ENCODE results near the gene FMNL1. TPM values are rescaled to one million over a fixed set of nuclear protein-coding genes. Genes with fewer than 3 reads are reported as not detected.

Gene FMNL1
- total RNA-seq, 1 donor from 2014 or later, result 2.4 TPM

GRCh38 chr17:45172541-45173286, 49.0 kb upstream of the FMNL1 start:
- Mint-ChIP-seq H3K4me3 (peak overlapping the region; percentile 38), H3K27me3 (ENCODE audit: insufficient read depth, low read depth) (peaks cover 10% of the 10 kb centered on the region), H3K4me1 (peaks cover 33% of the 10 kb centered on the region), H3K27ac (peak overlapping the region; percentile 94), H3K36me3 (peaks cover 4% of the 10 kb centered on the region), H3K9me3 (no peaks in the 10 kb centered on the region)
- H3K9me3 ChIP-seq (ENCODE audit: low read depth), result no peaks in the 10 kb centered on the region
- peaks cover 34% of the 10 kb centered on the region for H3F3A ChIP-seq (ENCODE audit: low read depth)
- H3K4me2 ChIP-seq, result peak overlapping the region; percentile 57
- H3K9ac ChIP-seq, result no peak overlapping the region
- no peaks in the 10 kb centered on the region for H3K27me3 ChIP-seq
- no peak overlapping the region for H3K4me3 ChIP-seq
- H3K36me3 ChIP-seq, result no peaks in the 10 kb centered on the region
- DNase-seq (ENCODE audit: low spot score), result peak; percentile 62
- peaks cover 25% of the 10 kb centered on the region for H3K4me1 ChIP-seq
- H3K27ac ChIP-seq, result peak overlapping the region; percentile 90
- no peaks in the 10 kb centered on the region for H4K20me1 ChIP-seq (ENCODE audit: low read depth)
- H3K79me2 ChIP-seq (ENCODE audit: low read depth), result no peaks in the 10 kb centered on the region
- no peak for TF ChIP-seq CTCF (IDR thresholded peaks at IDR 0.05)
- TF ChIP-seq EZH2 (IDR thresholded peaks at IDR 0.05), result no peak
- H2AFZ ChIP-seq (replicated peaks), result peak overlapping the region; percentile 55

- Histone ChIP-seq H3K79me2 (ENCODE audit: low read depth) (no peaks in the 10 kb centered on the region), H3K9ac (no peak overlapping the region), H3K4me3 (no peak overlapping the region), H3K27ac (no peak overlapping the region), H3K9me3 (ENCODE audit: low read depth) (no peaks in the 10 kb centered on the region), H3K4me1 (peaks cover 25% of the 10 kb centered on the region), H3K27me3 (no peaks in the 10 kb centered on the region), H2AFZ (replicated peaks) (no peak overlapping the region), H3K36me3 (no peaks in the 10 kb centered on the region), H4K20me1 (ENCODE audit: low read depth) (no peaks in the 10 kb centered on the region), H3F3A (ENCODE audit: low read depth) (peaks cover 29% of the 10 kb centered on the region), H3K4me2 (no peak overlapping the region)
- Mint-ChIP-seq H3K27me3 (ENCODE audit: insufficient read depth, low read depth) (peaks cover 10% of the 10 kb centered on the region), H3K4me3 (no peak overlapping the region), H3K9me3 (no peaks in the 10 kb centered on the region), H3K36me3 (no peaks in the 10 kb centered on the region), H3K27ac (no peak overlapping the region), H3K4me1 (peaks cover 26% of the 10 kb centered on the region)
- DNase-seq (ENCODE audit: low spot score), result no peak
- no peak for TF ChIP-seq EZH2 (IDR thresholded peaks at IDR 0.05)
- no peak for TF ChIP-seq EZH2phosphoT487 (IDR thresholded peaks at IDR 0.05)
- no peak for TF ChIP-seq CTCF (IDR thresholded peaks at IDR 0.05)
These were observed 45.9 kb upstream of the FMNL1 start for GRCh38 chr17:45175759-45176115.

DNA sequence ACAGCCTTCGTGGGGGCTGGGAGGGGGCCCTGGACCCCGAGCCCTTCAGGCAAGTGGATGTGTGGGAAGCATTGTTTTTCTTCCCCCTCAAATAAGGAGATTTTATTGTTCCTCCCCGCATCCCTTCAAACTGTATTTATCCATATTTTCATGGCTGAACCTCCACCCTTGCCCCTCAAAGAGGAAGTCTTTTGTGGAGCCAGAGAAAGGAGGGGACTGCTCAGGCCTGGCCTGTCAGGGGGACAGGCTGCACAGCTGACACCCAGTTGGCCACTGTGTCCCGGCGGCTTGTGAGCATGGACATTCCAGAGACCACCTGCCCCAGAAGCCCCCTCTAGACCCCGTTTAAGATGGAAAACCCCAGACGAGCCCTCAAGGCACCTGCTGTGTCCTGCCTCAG, 44.1 kb upstream of the FMNL1 start:
- no peaks in the 10 kb centered on the region for H3K9me3 ChIP-seq (ENCODE audit: low read depth)
- no peaks in the 10 kb centered on the region for H3K9me3 Mint-ChIP-seq

More for the DNA sequence above, 44.1 kb upstream of the FMNL1 start:
- Mint-ChIP-seq H3K36me3 (no peaks in the 10 kb centered on the region), H3K27me3 (ENCODE audit: insufficient read depth, low read depth) (peaks cover 7% of the 10 kb centered on the region), H3K4me1 (peaks cover 9% of the 10 kb centered on the region), H3K4me3 (no peak overlapping the region), H3K27ac (no peak overlapping the region)
- Histone ChIP-seq H3K79me2 (ENCODE audit: low read depth) (no peaks in the 10 kb centered on the region), H3K4me1 (peaks cover 7% of the 10 kb centered on the region), H3F3A (ENCODE audit: low read depth) (peaks cover 12% of the 10 kb centered on the region), H3K36me3 (no peaks in the 10 kb centered on the region), H3K27me3 (no peaks in the 10 kb centered on the region), H3K4me3 (no peak overlapping the region), H3K9ac (no peak overlapping the region), H4K20me1 (ENCODE audit: low read depth) (no peaks in the 10 kb centered on the region), H3K27ac (no peak overlapping the region), H2AFZ (replicated peaks) (no peak overlapping the region), H3K4me2 (no peak overlapping the region)
- no peak for TF ChIP-seq EZH2phosphoT487 (IDR thresholded peaks at IDR 0.05)
- TF ChIP-seq EZH2 (IDR thresholded peaks at IDR 0.05), result no peak
- no peak for TF ChIP-seq CTCF (IDR thresholded peaks at IDR 0.05)
- no peak for DNase-seq (ENCODE audit: low spot score)

Measured in neural progenitor cell (in vitro differentiated cells).